ENCODE data around the gene SPOCK1.

SPOCK1 gene

DNA sequence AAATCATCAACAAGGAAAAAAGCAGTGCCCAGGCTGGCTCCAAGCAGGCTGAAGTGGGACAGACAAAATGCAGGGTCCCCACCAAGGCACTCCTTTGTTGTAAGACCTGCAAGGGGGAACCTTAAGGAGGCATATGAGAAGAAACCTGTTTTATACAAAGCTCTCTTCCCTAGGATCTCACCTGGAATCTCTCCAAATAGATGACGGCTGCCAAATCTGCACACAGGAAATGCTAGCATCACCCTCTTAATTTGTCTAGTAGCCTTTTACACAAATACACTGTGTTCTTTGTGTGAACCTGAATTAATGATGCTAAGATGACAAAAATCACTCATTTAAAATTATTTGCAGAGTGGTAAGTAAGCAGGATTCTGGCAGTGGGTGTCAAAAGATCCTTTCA lies 280.2 kb downstream of the SPOCK1 start:
- TF ChIP-seq FOXP2 (optimal IDR thresholded peaks at IDR 0.05; ENCODE audit: borderline replicate concordance, extremely low read depth, extremely low read length, insufficient read depth) (no peak), TAF1 (IDR thresholded peaks at IDR 0.05; ENCODE audit: borderline replicate concordance, insufficient read depth, low read length) (no peak), POLR2AphosphoS5 (IDR thresholded peaks at IDR 0.05; ENCODE audit: low read depth, low read length) (no peak), SIN3A (IDR thresholded peaks at IDR 0.05; ENCODE audit: borderline replicate concordance, insufficient read depth, low read length) (no peak)
- TF ChIP-seq, protein P1, sequence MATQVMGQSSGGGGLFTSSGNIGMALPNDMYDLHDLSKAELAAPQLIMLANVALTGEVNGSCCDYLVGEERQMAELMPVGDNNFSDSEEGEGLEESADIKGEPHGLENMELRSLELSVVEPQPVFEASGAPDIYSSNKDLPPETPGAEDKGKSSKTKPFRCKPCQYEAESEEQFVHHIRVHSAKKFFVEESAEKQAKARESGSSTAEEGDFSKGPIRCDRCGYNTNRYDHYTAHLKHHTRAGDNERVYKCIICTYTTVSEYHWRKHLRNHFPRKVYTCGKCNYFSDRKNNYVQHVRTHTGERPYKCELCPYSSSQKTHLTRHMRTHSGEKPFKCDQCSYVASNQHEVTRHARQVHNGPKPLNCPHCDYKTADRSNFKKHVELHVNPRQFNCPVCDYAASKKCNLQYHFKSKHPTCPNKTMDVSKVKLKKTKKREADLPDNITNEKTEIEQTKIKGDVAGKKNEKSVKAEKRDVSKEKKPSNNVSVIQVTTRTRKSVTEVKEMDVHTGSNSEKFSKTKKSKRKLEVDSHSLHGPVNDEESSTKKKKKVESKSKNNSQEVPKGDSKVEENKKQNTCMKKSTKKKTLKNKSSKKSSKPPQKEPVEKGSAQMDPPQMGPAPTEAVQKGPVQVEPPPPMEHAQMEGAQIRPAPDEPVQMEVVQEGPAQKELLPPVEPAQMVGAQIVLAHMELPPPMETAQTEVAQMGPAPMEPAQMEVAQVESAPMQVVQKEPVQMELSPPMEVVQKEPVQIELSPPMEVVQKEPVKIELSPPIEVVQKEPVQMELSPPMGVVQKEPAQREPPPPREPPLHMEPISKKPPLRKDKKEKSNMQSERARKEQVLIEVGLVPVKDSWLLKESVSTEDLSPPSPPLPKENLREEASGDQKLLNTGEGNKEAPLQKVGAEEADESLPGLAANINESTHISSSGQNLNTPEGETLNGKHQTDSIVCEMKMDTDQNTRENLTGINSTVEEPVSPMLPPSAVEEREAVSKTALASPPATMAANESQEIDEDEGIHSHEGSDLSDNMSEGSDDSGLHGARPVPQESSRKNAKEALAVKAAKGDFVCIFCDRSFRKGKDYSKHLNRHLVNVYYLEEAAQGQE (IDR thresholded peaks at IDR 0.05; ENCODE audit: insufficient read depth in 1 of 2, low read depth in 2 of 2, low read length in 2 of 2): no peak

DNA sequence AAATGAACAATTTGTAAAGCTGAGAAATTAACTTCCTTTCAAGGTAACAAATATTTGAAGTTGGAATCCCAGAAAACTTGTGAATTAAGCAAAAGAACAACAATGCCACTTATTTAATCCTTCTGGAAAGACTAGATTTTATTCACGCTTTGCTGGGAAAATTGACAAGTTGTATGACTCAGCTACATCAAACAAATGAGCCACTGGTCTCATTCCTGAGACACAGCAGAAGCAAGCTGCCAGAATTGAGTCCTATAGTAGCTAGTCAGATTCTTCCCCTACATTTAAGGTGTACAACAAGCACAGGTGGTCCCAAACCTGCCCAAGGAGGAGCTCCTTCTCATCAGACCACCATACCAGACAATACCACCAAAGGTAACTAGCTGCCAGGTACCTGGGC lies 280.7 kb downstream of the SPOCK1 start:
- no peak for TF ChIP-seq SIN3A (IDR thresholded peaks at IDR 0.05; ENCODE audit: borderline replicate concordance, insufficient read depth, low read length)
- no peak for TF ChIP-seq POLR2AphosphoS5 (IDR thresholded peaks at IDR 0.05; ENCODE audit: low read depth, low read length)
- TF ChIP-seq FOXP2 (optimal IDR thresholded peaks at IDR 0.05; ENCODE audit: borderline replicate concordance, extremely low read depth, extremely low read length, insufficient read depth): no peak

DNA sequence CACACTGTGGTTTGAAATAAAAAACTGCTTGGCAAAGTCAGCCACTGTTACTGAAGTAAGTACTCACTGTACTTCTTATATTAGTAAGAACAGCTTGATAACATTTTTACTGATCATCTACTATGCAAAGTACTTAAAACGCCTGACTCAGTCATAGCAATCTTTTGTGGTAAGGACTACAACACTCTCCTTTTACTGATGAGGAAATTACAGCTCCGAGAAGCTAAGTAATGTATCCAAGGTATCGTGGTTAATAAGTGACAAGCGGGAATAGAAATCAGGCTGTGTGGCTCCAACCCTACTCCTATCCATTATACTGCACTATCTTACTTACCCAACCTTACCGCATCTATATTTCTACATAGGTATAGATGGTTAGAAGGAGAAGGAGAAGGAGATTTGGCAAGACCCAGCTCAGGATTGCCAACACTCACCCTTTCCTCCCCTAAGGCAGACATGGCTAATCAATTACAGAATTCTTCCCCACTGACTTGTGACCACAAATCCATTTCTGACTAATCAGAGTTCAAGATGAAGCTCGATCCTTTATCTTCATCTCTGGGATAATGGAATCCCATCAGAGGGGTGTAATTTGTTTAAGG lies 281.4 kb downstream of the SPOCK1 start:
- TF ChIP-seq POLR2AphosphoS5 (IDR thresholded peaks at IDR 0.05; ENCODE audit: low read depth, low read length) (no peak), FOXP2 (optimal IDR thresholded peaks at IDR 0.05; ENCODE audit: borderline replicate concordance, extremely low read depth, extremely low read length, insufficient read depth) (no peak), SIN3A (IDR thresholded peaks at IDR 0.05; ENCODE audit: borderline replicate concordance, insufficient read depth, low read length) (no peak), TAF1 (IDR thresholded peaks at IDR 0.05; ENCODE audit: borderline replicate concordance, insufficient read depth, low read length) (no peak)
- TF ChIP-seq, protein P1 (IDR thresholded peaks at IDR 0.05; ENCODE audit: insufficient read depth in 1 of 2, low read depth in 2 of 2, low read length in 2 of 2): no peak

DNA sequence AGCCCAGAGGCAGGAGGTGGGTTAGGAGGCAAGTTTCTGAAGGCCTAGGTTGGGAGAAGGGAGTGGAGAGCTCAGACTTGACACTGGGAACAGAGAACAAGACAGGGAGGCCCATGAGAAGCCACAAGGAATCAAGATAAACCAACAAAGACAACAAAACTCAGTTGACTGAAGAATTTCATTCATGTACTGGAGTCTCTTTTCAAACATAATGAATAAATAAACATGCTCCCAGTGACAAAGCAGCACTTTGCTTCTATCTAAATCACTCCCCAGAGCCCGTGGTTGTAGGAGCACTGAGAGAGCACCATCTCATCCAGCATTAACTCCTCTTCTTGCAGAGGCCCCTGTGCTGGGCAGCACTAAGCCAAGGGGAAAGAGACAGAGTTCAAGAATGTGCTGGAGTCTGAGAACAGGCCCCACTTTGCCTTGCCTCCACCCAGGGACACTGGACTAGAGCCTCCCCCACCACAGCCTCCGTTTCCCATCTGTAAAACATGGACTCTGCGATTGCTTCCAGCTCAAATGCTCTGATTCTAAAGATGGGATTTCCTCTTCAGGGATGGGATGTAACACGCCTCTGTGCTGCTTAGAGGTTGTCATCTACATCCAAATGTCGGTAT lies 282.0 kb downstream of the SPOCK1 start:
- no peak for TF ChIP-seq TAF1 (IDR thresholded peaks at IDR 0.05; ENCODE audit: borderline replicate concordance, insufficient read depth, low read length)
- no peak for TF ChIP-seq SIN3A (IDR thresholded peaks at IDR 0.05; ENCODE audit: borderline replicate concordance, insufficient read depth, low read length)
- no peak for TF ChIP-seq POLR2AphosphoS5 (IDR thresholded peaks at IDR 0.05; ENCODE audit: low read depth, low read length)
- no peak for TF ChIP-seq FOXP2 (optimal IDR thresholded peaks at IDR 0.05; ENCODE audit: borderline replicate concordance, extremely low read depth, extremely low read length, insufficient read depth)

DNA sequence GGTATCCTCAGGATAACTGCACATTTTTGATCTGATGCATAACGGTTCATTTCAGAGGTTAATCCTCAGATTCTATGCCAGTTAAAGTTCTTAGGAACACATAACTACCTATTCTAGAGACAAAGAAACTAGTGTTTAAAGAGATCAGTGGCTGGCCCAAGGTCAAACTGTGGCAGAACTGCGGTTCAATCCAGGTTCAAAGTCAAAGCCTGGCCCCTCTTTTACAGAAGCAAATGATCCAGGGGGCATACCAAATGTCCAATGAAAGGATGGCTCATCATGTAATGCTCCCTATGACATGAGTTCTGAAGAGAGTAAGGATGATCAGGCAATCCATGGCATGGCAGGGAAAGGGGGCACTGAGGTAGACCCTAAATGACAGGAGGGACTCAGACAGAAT lies 283.3 kb downstream of the SPOCK1 start:
- TF ChIP-seq SIN3A (IDR thresholded peaks at IDR 0.05; ENCODE audit: borderline replicate concordance, insufficient read depth, low read length) (no peak), FOXP2 (optimal IDR thresholded peaks at IDR 0.05; ENCODE audit: borderline replicate concordance, extremely low read depth, extremely low read length, insufficient read depth) (no peak), POLR2AphosphoS5 (IDR thresholded peaks at IDR 0.05; ENCODE audit: low read depth, low read length) (no peak), TAF1 (IDR thresholded peaks at IDR 0.05; ENCODE audit: borderline replicate concordance, insufficient read depth, low read length) (no peak)
- TF ChIP-seq, protein P1 (IDR thresholded peaks at IDR 0.05; ENCODE audit: insufficient read depth in 1 of 2, low read depth in 2 of 2, low read length in 2 of 2): no peak

DNA sequence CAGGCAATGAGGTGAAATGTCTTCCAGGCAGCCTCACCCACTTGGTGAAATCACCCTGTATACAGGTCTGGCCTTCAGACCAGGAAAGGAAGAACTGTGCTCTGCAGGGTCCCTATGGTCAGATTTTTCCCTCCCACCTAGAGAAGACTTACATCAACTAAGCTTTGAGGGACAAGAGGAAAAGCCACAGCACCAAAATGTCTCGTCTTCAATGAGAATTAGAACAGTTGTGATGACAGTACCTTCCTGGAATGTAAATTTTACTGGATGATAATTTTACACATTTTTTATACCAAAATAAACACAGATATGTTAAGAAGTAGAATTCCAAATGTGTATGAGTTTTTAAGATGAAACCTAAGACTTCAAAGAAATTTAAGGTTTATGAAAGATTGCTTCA lies 283.9 kb downstream of the SPOCK1 start:
- TF ChIP-seq POLR2AphosphoS5 (IDR thresholded peaks at IDR 0.05; ENCODE audit: low read depth, low read length) (no peak), TAF1 (IDR thresholded peaks at IDR 0.05; ENCODE audit: borderline replicate concordance, insufficient read depth, low read length) (no peak), SIN3A (IDR thresholded peaks at IDR 0.05; ENCODE audit: borderline replicate concordance, insufficient read depth, low read length) (no peak), FOXP2 (optimal IDR thresholded peaks at IDR 0.05; ENCODE audit: borderline replicate concordance, extremely low read depth, extremely low read length, insufficient read depth) (no peak)
- TF ChIP-seq, protein P1 (IDR thresholded peaks at IDR 0.05; ENCODE audit: insufficient read depth in 1 of 2, low read depth in 2 of 2, low read length in 2 of 2): no peak
